ENCODE measurements around the gene FABP2.
"Not testable (repeated sequence)": the region's sequence is repeated elsewhere in the genome, so short reads cannot be mapped to it uniquely, and the experiment has no call there.

DNA sequence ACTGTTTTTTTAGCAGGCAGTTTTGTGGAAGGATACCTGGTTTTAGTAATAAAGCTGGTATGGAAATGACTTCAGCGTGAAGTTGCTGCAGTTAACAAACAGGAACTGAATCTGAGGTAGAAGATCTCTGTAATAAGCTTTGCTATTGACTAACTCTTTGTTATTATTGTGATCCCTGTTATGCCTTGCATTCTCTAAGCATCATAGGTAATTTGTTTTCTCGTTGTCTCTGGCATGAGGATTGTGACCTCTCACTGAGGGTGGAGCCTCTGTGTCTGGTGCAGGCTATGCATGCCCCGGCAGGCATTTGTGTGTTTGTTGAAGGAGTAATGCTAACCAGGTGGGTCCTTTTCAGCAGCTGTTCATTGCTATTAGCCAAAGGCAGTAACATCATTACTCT is 31.4 kb upstream of the FABP2 start:
- not testable (repeated sequence) for TF ChIP-seq EZH2 (optimal IDR thresholded peaks at IDR 0.05; ENCODE audit: low read depth, low read length); EZH2phosphoT487 (IDR thresholded peaks at IDR 0.05; ENCODE audit: low read length)
- TF ChIP-seq, protein P1, sequence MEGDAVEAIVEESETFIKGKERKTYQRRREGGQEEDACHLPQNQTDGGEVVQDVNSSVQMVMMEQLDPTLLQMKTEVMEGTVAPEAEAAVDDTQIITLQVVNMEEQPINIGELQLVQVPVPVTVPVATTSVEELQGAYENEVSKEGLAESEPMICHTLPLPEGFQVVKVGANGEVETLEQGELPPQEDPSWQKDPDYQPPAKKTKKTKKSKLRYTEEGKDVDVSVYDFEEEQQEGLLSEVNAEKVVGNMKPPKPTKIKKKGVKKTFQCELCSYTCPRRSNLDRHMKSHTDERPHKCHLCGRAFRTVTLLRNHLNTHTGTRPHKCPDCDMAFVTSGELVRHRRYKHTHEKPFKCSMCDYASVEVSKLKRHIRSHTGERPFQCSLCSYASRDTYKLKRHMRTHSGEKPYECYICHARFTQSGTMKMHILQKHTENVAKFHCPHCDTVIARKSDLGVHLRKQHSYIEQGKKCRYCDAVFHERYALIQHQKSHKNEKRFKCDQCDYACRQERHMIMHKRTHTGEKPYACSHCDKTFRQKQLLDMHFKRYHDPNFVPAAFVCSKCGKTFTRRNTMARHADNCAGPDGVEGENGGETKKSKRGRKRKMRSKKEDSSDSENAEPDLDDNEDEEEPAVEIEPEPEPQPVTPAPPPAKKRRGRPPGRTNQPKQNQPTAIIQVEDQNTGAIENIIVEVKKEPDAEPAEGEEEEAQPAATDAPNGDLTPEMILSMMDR (IDR thresholded peaks at IDR 0.05; ENCODE audit: low read length), result not testable (repeated sequence)

All from MM.1S (cell line).